ENCODE data around the gene VMO1. TPM values are rescaled to one million over a fixed set of nuclear protein-coding genes. Genes with fewer than 3 reads are reported as not detected.

VMO1 gene
- total RNA-seq, 1 experiment from 2014 or later = not detected

GRCh38 chr17:4742629-4743028, 43.5 kb downstream of the VMO1 start:
- H3K27me3 Mint-ChIP-seq (ENCODE audit: low read depth) = peaks cover 82% of the 10 kb centered on the region
- Histone ChIP-seq H3K9ac (ENCODE audit: extremely low read depth, insufficient read length, low read length) (no peak overlapping the region), H4K91ac (ENCODE audit: insufficient read length, low read depth, low read length) (no peak overlapping the region), H4K20me1 (ENCODE audit: control insufficient read depth, insufficient read depth, insufficient read length) (no peaks in the 10 kb centered on the region), H2BK20ac (ENCODE audit: low read depth, low read length, poor library complexity, severe bottlenecking) (no peak overlapping the region), H2AFZ (ENCODE audit: low read length) (no peak overlapping the region), H3K27me3 (ENCODE audit: insufficient read depth, low read length) (peaks cover 35% of the 10 kb centered on the region), H3K4ac (ENCODE audit: low read depth, low read length) (no peak overlapping the region), H3K23me2 (ENCODE audit: insufficient read length, low read depth, low read length, poor library complexity, severe bottlenecking) (peaks cover 11% of the 10 kb centered on the region), H2BK120ac (ENCODE audit: low read depth, low read length, poor library complexity, severe bottlenecking) (no peak overlapping the region), H3T11ph (ENCODE audit: low read length) (no peak overlapping the region), H2BK15ac (ENCODE audit: low read depth, low read length) (no peak overlapping the region), H2BK5ac (ENCODE audit: insufficient read length, low read length) (no peak overlapping the region), H3K79me1 (ENCODE audit: insufficient read depth, low read depth, low read length, poor library complexity, severe bottlenecking) (no peaks in the 10 kb centered on the region), H3K14ac (ENCODE audit: insufficient read depth, low read length) (no peak overlapping the region), H3K56ac (ENCODE audit: insufficient read length, low read depth, low read length) (no peak overlapping the region), H2BK12ac (ENCODE audit: insufficient read length, low read depth, low read length) (no peak overlapping the region), H3K4me1 (ENCODE audit: insufficient read depth, low read length) (no peaks in the 10 kb centered on the region), H3K23ac (ENCODE audit: insufficient read length, low read depth, low read length) (no peak overlapping the region), H4K8ac (replicated peaks; ENCODE audit: insufficient read length, low read depth, low read length) (no peak overlapping the region), H2AK5ac (ENCODE audit: insufficient read length, low read length) (no peak overlapping the region), H3K9me3 (ENCODE audit: control insufficient read depth, low read depth, low read length) (no peaks in the 10 kb centered on the region), H3K4me2 (ENCODE audit: insufficient read depth, insufficient read length, low read length) (no peak overlapping the region), H3K18ac (ENCODE audit: insufficient read length, low read depth, low read length) (no peak overlapping the region), H3K27ac (ENCODE audit: insufficient read length, low read depth, low read length) (no peak overlapping the region), H3K79me2 (ENCODE audit: insufficient read depth, low read length) (no peaks in the 10 kb centered on the region), H4K5ac (ENCODE audit: insufficient read length, low read depth, low read length) (no peak overlapping the region)
- TF ChIP-seq CTCF (conservative IDR thresholded peaks at IDR 0.05) = no peak
- H3K4me3 Mint-ChIP-seq = no peak overlapping the region; a peak in 1 of 5 replicates
- H3K27ac Mint-ChIP-seq = no peak overlapping the region; a peak in 1 of 7 replicates
- peaks cover 26 to 32% of the 10 kb centered on the region in 2 experiments for H3K4me1 Mint-ChIP-seq
- DNase-seq = no peak
- H3K9me3 Mint-ChIP-seq = no peaks in the 10 kb centered on the region
- no CpG with 5 or more reads among the region's 10 CpGs for WGBS (ENCODE audit: extremely low coverage, insufficient read length, low lambda C conversion rate)
- peaks cover 0 to 3% (median 0%) of the 10 kb centered on the region in 3 experiments; a peak in 1 of 7 replicates for H3K36me3 Mint-ChIP-seq (ENCODE audit: insufficient read depth in 1 of 3, low read depth in 3 of 3)
